Measurements from ENCODE around the gene MEA1.

Gene MEA1

DNA sequence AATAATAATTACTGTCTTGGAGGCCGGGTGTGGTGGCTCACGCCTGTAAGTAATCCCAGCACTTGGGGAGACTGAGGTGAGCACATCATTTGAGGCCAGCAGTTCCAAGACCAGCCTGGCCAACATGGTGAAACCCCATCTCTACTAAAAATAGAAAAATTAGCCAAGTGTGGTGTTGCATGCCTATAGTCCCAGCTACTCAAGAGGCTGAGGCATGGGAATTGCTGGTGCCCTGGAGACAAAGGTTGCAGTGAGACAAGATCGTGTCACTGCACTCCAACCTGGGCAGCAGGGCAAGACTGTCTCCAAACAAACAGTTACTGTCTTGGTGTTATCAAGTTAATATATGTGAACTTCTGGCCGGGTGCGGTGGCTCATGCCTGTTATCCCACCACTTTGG lies 12.6 kb upstream of the MEA1 start:
- no peak for DNase-seq (ENCODE audit: low spot score)
- TF ChIP-seq, protein P1, sequence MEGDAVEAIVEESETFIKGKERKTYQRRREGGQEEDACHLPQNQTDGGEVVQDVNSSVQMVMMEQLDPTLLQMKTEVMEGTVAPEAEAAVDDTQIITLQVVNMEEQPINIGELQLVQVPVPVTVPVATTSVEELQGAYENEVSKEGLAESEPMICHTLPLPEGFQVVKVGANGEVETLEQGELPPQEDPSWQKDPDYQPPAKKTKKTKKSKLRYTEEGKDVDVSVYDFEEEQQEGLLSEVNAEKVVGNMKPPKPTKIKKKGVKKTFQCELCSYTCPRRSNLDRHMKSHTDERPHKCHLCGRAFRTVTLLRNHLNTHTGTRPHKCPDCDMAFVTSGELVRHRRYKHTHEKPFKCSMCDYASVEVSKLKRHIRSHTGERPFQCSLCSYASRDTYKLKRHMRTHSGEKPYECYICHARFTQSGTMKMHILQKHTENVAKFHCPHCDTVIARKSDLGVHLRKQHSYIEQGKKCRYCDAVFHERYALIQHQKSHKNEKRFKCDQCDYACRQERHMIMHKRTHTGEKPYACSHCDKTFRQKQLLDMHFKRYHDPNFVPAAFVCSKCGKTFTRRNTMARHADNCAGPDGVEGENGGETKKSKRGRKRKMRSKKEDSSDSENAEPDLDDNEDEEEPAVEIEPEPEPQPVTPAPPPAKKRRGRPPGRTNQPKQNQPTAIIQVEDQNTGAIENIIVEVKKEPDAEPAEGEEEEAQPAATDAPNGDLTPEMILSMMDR (IDR thresholded peaks at IDR 0.05; ENCODE audit: extremely low read depth, missing control alignments), result no peak

DNA sequence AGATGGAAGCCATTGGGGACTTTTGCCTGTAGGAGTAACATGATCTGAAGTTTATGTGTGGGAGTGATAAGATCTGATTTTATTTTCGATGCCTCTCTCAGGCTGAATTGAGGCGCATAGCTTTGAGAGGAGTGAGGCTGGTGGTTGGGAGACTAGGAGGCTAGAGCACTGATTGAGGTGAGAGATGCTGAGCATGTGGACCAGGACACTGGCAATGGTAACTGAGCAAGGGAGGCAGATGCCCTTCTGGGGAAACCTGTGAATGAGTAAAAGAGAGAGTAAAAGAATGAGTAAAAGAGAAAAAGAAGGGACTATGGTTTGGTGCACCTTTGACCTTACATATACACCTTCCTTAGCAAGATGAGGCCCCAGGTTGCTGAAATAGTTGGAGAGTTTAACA lies 10.7 kb upstream of the MEA1 start:
- DNase-seq (ENCODE audit: low spot score), result no peak
- TF ChIP-seq, protein P1 (IDR thresholded peaks at IDR 0.05; ENCODE audit: extremely low read depth, missing control alignments), result no peak

DNA sequence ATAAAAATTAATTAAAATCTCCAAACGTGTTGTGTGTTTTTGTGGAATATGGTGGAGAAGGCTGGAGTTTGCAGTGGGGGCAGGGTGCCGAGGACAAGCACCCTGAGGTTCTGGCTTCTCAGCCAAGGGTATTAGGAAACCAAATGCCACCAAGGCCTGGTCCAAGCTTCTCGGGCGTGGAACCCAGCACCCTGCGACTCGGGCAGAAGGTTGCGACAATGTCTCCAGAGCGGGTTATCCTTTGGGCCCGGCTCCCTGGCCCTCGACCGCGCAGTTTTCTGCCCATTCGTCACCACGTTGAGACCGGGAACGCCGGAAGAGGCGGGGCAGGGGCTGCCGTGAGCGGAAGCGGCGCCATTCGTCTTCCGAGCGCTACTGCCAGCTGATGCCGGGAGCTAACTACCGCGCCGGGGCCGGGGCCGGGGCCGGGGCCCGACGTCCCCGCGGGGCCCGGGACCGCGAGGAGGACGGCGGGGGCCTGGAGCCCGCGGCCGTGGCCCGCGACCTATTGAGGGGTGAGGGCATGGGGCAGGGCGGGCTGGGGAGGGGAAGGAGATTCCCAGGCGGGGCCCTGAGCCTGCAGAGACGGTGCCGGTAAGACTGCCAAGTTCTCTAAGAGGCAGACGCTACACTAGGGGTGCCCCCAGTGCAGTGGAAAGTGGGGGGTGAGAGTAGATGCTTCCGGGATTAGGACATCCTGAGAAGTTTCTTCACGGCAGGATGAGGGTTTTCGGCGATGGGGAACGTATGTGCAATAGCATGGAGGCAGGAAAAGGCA lies 7.7 kb upstream of the MEA1 start, which contains the start of gene RRP36:
RRP36 (plus strand) TSS at position 354 of the 778 bp plus-strand sequence; CDS start at position 386, 32 bp downstream.
- TF ChIP-seq, protein P1 (IDR thresholded peaks at IDR 0.05; ENCODE audit: extremely low read depth, missing control alignments), result no peak
- peak; percentile 89 for DNase-seq (ENCODE audit: low spot score)

DNA sequence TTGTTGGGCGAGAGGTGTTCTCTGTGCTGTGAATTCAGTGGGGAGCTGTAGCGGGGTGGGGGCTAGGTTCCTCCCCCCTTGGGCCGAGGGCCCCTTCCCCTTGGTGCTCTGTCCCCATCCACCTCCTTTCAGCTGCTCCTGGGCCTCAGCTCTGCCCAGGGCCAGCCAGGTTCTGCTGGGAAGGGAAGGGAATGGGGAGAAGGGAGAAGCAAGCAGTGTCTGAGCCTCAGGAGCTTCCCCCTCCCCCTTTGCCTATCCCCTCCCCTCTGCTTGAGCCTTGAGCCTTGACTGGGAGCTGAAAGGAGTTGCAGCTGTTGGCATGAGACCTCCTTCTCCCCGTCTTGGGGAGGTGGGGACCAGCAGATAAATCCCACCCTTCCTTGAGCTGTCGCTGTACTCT lies 7.1 kb upstream of the MEA1 start:
- TF ChIP-seq, protein P1 (IDR thresholded peaks at IDR 0.05; ENCODE audit: extremely low read depth, missing control alignments), result no peak
- DNase-seq (ENCODE audit: low spot score), result no peak

DNA sequence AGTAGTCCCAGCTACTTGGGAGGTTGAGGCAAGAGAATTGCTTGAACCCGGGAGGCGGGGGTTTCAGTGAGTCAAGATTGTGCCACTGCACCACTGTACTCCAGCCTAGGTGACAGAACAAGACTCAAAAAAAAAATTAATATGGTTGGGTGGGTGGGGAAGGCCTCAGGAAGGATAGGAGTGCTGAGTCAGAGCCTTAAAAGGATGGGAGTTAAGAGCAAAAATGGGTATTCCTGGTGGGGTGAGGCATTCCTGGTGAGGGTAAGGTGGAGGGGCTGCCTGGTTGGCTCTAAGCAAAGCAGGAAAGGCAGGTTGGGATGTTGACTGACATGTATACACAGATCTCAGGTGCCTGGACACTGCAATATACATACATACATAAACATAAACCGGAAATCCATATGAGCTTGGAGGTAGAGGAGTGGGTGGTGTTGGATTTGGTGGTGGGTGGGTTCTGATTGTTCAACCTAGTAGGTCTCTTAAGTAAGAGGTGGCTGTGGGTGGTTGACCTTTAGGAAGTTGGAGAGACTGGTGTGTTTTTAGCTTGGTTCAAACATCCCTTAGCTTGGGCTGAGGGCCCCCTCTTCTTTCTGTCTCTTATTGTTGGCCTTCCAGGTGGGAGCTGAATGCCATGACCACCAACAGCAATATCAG lies 6.4 kb upstream of the MEA1 start:
- no peak for DNase-seq (ENCODE audit: low spot score)
- TF ChIP-seq, protein P1 (IDR thresholded peaks at IDR 0.05; ENCODE audit: extremely low read depth, missing control alignments), result no peak

DNA sequence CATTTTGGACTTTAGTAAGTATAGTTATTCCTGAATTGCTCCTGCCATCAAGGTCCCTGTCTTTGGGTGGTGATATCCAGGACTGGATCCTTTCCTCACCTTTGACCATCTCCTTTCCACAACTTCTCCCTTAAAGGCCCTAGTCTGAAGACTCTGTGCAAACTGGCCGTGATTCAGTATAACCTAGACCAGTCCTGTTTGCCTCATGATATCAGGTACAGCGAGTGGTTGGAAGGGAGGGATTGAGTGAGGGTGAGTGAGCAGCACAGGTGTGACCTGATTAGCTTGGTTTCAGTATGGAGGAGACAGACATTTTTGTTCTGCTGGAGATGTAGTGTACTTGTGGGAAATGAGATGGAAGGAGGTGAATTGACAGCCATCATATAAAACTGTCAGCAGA lies 5.4 kb upstream of the MEA1 start:
- DNase-seq (ENCODE audit: low spot score), result no peak
- TF ChIP-seq, protein P1 (IDR thresholded peaks at IDR 0.05; ENCODE audit: extremely low read depth, missing control alignments), result no peak

DNA sequence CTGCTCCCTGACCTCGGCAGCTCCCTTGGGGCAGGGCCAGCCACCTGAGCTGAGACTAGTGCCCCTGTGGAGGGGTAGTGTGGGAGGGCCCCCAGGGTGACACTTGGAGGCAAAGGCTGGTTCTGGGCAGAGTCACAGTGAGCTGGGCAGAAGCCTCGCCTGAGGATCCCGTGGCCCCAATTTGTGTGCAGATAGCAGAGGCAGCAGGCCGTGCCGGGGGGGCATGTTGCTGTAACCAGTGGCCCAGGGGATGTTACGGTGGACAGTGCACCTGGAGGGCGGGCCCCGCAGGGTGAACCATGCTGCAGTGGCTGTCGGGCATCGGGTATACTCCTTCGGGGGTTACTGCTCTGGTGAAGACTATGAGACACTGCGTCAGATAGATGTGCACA lies 3.2 kb upstream of the MEA1 start:
- no peak for DNase-seq (ENCODE audit: low spot score)
- TF ChIP-seq, protein P1 (IDR thresholded peaks at IDR 0.05; ENCODE audit: extremely low read depth, missing control alignments), result no peak
